ENCODE data around the gene ELMO1.

ELMO1 gene

GRCh38 chr7:36821617-36822016, 627.0 kb downstream of the ELMO1 start:
- H3K9me3 ChIP-seq (ENCODE audit: control insufficient read depth in 2 of 2, low read length in 2 of 2): no peaks in the 10 kb centered on the region

GRCh38 chr7:36820527-36821170, 628.0 kb downstream of the ELMO1 start:
- Histone ChIP-seq H3K9me3 (ENCODE audit: control insufficient read depth in 2 of 2, low read length in 2 of 2) (no peaks in the 10 kb centered on the region), H3K4me3 (ENCODE audit: low read length in 2 of 2) (no peak overlapping the region), H3K27me3 (ENCODE audit: control insufficient read depth in 2 of 2, insufficient read depth in 2 of 2, low read length in 2 of 2) (no peaks in the 10 kb centered on the region), H3K36me3 (ENCODE audit: control insufficient read depth in 2 of 2, insufficient read depth in 2 of 2, low read length in 2 of 2) (no peaks in the 10 kb centered on the region), H3K4me1 (ENCODE audit: control insufficient read depth in 2 of 2, insufficient read depth in 2 of 2, low read length in 2 of 2) (no peaks in the 10 kb centered on the region), H3K27ac (ENCODE audit: low read depth in 2 of 2, low read length in 2 of 2) (no peak overlapping the region), H3K9ac (ENCODE audit: low read depth in 1 of 2, low read length in 2 of 2) (no peak overlapping the region)

More at GRCh38 chr7:36821617-36822016, 627.0 kb downstream of the ELMO1 start:
- no peak overlapping the region for H3K27ac ChIP-seq (ENCODE audit: low read depth in 2 of 2, low read length in 2 of 2)
- no peaks in the 10 kb centered on the region for H3K4me1 ChIP-seq (ENCODE audit: control insufficient read depth in 2 of 2, insufficient read depth in 2 of 2, low read length in 2 of 2)
- no peaks in the 10 kb centered on the region for H3K27me3 ChIP-seq (ENCODE audit: control insufficient read depth in 2 of 2, insufficient read depth in 2 of 2, low read length in 2 of 2)
- no peak overlapping the region for H3K4me3 ChIP-seq (ENCODE audit: low read length in 2 of 2)
- no peaks in the 10 kb centered on the region for H3K36me3 ChIP-seq (ENCODE audit: control insufficient read depth in 2 of 2, insufficient read depth in 2 of 2, low read length in 2 of 2)
- H3K9ac ChIP-seq (ENCODE audit: low read depth in 1 of 2, low read length in 2 of 2): no peak overlapping the region

- Histone ChIP-seq H3K4me1 (ENCODE audit: control insufficient read depth in 2 of 2, insufficient read depth in 2 of 2, low read length in 2 of 2) (no peaks in the 10 kb centered on the region), H3K36me3 (ENCODE audit: control insufficient read depth in 2 of 2, insufficient read depth in 2 of 2, low read length in 2 of 2) (no peaks in the 10 kb centered on the region), H3K4me3 (ENCODE audit: low read length in 2 of 2) (no peak overlapping the region), H3K9ac (ENCODE audit: low read depth in 1 of 2, low read length in 2 of 2) (no peak overlapping the region), H3K27me3 (ENCODE audit: control insufficient read depth in 2 of 2, insufficient read depth in 2 of 2, low read length in 2 of 2) (no peaks in the 10 kb centered on the region), H3K9me3 (ENCODE audit: control insufficient read depth in 2 of 2, low read length in 2 of 2) (no peaks in the 10 kb centered on the region), H3K27ac (ENCODE audit: low read depth in 2 of 2, low read length in 2 of 2) (no peak overlapping the region)
These were observed 629.0 kb downstream of the ELMO1 start for GRCh38 chr7:36819639-36820038.

DNA sequence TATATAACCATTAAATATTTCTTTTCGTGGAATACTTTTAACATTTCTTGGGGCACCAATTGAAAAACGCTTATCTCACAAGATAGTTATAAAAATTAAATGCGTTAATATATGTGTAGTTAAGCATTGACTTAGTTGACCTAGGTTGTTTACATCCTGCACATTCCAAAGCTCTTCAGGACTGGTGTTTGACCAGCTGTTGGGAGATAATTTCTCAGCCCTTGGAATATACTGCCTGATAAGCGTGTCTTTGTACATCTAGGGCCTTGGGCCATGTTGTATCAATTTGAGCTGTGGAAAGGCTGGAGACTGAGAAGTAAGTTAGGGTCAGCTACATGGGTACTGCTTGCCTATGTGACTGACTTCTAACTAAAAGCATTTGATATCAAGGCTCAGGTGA, 634.4 kb downstream of the ELMO1 start:
- Histone ChIP-seq H3K9ac (ENCODE audit: low read depth in 1 of 2, low read length in 2 of 2) (no peak overlapping the region), H3K4me3 (ENCODE audit: low read length in 2 of 2) (no peak overlapping the region), H3K27me3 (ENCODE audit: control insufficient read depth in 2 of 2, insufficient read depth in 2 of 2, low read length in 2 of 2) (no peaks in the 10 kb centered on the region), H3K27ac (ENCODE audit: low read depth in 2 of 2, low read length in 2 of 2) (no peak overlapping the region), H3K4me1 (ENCODE audit: control insufficient read depth in 2 of 2, insufficient read depth in 2 of 2, low read length in 2 of 2) (no peaks in the 10 kb centered on the region), H3K36me3 (ENCODE audit: control insufficient read depth in 2 of 2, insufficient read depth in 2 of 2, low read length in 2 of 2) (no peaks in the 10 kb centered on the region), H3K9me3 (ENCODE audit: control insufficient read depth in 2 of 2, low read length in 2 of 2) (no peaks in the 10 kb centered on the region)

GRCh38 chr7:36811807-36812206, 636.9 kb downstream of the ELMO1 start:
- no peaks in the 10 kb centered on the region for H3K4me1 ChIP-seq (ENCODE audit: control insufficient read depth in 2 of 2, insufficient read depth in 2 of 2, low read length in 2 of 2)
- H3K4me3 ChIP-seq (ENCODE audit: low read length in 2 of 2): no peak overlapping the region

DNA sequence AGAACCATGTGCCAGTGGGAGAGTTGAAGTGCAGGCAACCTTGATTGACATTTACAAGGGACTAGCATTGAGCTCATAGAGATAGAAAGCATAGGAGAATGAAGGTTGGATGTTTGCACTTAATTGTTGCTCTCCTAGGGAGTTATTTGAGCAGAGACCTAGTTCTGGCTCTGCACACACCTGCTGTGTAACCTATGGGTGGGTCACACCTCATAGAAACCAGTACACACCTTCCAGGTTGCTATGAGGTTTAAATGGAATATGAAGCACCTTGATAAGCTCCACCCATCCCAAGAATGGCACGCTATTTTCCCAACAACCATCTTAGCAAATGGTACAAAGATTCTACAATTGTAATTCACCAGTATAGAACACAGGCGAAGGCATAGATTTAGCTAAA, 638.2 kb downstream of the ELMO1 start:
- H3K36me3 ChIP-seq (ENCODE audit: control insufficient read depth in 2 of 2, insufficient read depth in 2 of 2, low read length in 2 of 2): no peaks in the 10 kb centered on the region
- no peaks in the 10 kb centered on the region for H3K4me1 ChIP-seq (ENCODE audit: control insufficient read depth in 2 of 2, insufficient read depth in 2 of 2, low read length in 2 of 2)
- H3K4me3 ChIP-seq (ENCODE audit: low read length in 2 of 2): no peak overlapping the region
- no peaks in the 10 kb centered on the region for H3K27me3 ChIP-seq (ENCODE audit: control insufficient read depth in 2 of 2, insufficient read depth in 2 of 2, low read length in 2 of 2)
- H3K9me3 ChIP-seq (ENCODE audit: control insufficient read depth in 2 of 2, low read length in 2 of 2): no peaks in the 10 kb centered on the region
- H3K27ac ChIP-seq (ENCODE audit: low read depth in 2 of 2, low read length in 2 of 2): no peak overlapping the region
- no peak overlapping the region for H3K9ac ChIP-seq (ENCODE audit: low read depth in 1 of 2, low read length in 2 of 2)

More at GRCh38 chr7:36811807-36812206, 636.9 kb downstream of the ELMO1 start:
- Histone ChIP-seq H3K36me3 (ENCODE audit: control insufficient read depth in 2 of 2, insufficient read depth in 2 of 2, low read length in 2 of 2) (no peaks in the 10 kb centered on the region), H3K9ac (ENCODE audit: low read depth in 1 of 2, low read length in 2 of 2) (no peak overlapping the region), H3K27me3 (ENCODE audit: control insufficient read depth in 2 of 2, insufficient read depth in 2 of 2, low read length in 2 of 2) (no peaks in the 10 kb centered on the region), H3K9me3 (ENCODE audit: control insufficient read depth in 2 of 2, low read length in 2 of 2) (no peaks in the 10 kb centered on the region), H3K27ac (ENCODE audit: low read depth in 2 of 2, low read length in 2 of 2) (no peak overlapping the region)

GRCh38 chr7:36810032-36810431, 638.6 kb downstream of the ELMO1 start:
- no peak overlapping the region for H3K4me3 ChIP-seq (ENCODE audit: low read length in 2 of 2)
- H3K36me3 ChIP-seq (ENCODE audit: control insufficient read depth in 2 of 2, insufficient read depth in 2 of 2, low read length in 2 of 2): no peaks in the 10 kb centered on the region
- H3K9ac ChIP-seq (ENCODE audit: low read depth in 1 of 2, low read length in 2 of 2): no peak overlapping the region
- no peaks in the 10 kb centered on the region for H3K9me3 ChIP-seq (ENCODE audit: control insufficient read depth in 2 of 2, low read length in 2 of 2)
- H3K27ac ChIP-seq (ENCODE audit: low read depth in 2 of 2, low read length in 2 of 2): no peak overlapping the region
- H3K27me3 ChIP-seq (ENCODE audit: control insufficient read depth in 2 of 2, insufficient read depth in 2 of 2, low read length in 2 of 2): no peaks in the 10 kb centered on the region
- no peaks in the 10 kb centered on the region for H3K4me1 ChIP-seq (ENCODE audit: control insufficient read depth in 2 of 2, insufficient read depth in 2 of 2, low read length in 2 of 2)

- no peaks in the 10 kb centered on the region for H3K9me3 ChIP-seq (ENCODE audit: control insufficient read depth in 2 of 2, low read length in 2 of 2)
- no peak overlapping the region for H3K9ac ChIP-seq (ENCODE audit: low read depth in 1 of 2, low read length in 2 of 2)
- no peaks in the 10 kb centered on the region for H3K36me3 ChIP-seq (ENCODE audit: control insufficient read depth in 2 of 2, insufficient read depth in 2 of 2, low read length in 2 of 2)
- no peaks in the 10 kb centered on the region for H3K27me3 ChIP-seq (ENCODE audit: control insufficient read depth in 2 of 2, insufficient read depth in 2 of 2, low read length in 2 of 2)
- H3K27ac ChIP-seq (ENCODE audit: low read depth in 2 of 2, low read length in 2 of 2): no peak overlapping the region
- H3K4me1 ChIP-seq (ENCODE audit: control insufficient read depth in 2 of 2, insufficient read depth in 2 of 2, low read length in 2 of 2): no peaks in the 10 kb centered on the region
- H3K4me3 ChIP-seq (ENCODE audit: low read length in 2 of 2): no peak overlapping the region
These were observed 639.2 kb downstream of the ELMO1 start for GRCh38 chr7:36809510-36809909.

GRCh38 chr7:36809086-36809485, 639.6 kb downstream of the ELMO1 start:
- Histone ChIP-seq H3K9me3 (ENCODE audit: control insufficient read depth in 2 of 2, low read length in 2 of 2) (no peaks in the 10 kb centered on the region), H3K36me3 (ENCODE audit: control insufficient read depth in 2 of 2, insufficient read depth in 2 of 2, low read length in 2 of 2) (no peaks in the 10 kb centered on the region), H3K27me3 (ENCODE audit: control insufficient read depth in 2 of 2, insufficient read depth in 2 of 2, low read length in 2 of 2) (no peaks in the 10 kb centered on the region), H3K27ac (ENCODE audit: low read depth in 2 of 2, low read length in 2 of 2) (no peak overlapping the region), H3K4me3 (ENCODE audit: low read length in 2 of 2) (no peak overlapping the region), H3K4me1 (ENCODE audit: control insufficient read depth in 2 of 2, insufficient read depth in 2 of 2, low read length in 2 of 2) (no peaks in the 10 kb centered on the region), H3K9ac (ENCODE audit: low read depth in 1 of 2, low read length in 2 of 2) (no peak overlapping the region)

DNA sequence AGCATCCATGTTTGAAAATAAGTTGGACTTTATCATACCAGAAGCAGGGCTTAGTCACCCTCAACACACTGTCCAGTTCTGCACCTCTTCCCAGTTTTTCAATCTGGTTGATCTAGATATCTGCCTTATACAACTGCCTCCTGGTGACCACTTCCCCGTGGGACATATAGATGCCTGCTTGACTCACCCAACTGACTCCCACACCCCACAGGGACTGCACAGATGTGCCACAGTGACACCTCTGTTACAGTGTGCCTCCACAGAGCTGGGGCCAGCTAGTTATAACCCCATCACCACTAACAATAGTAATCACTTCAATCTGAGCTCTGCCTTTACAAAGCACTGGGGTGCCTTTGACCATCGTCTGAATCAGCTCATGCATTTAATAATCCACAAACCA, 641.8 kb downstream of the ELMO1 start:
- Histone ChIP-seq H3K4me3 (ENCODE audit: low read length in 2 of 2) (no peak overlapping the region), H3K9me3 (ENCODE audit: control insufficient read depth in 2 of 2, low read length in 2 of 2) (no peaks in the 10 kb centered on the region), H3K4me1 (ENCODE audit: control insufficient read depth in 2 of 2, insufficient read depth in 2 of 2, low read length in 2 of 2) (no peaks in the 10 kb centered on the region), H3K36me3 (ENCODE audit: control insufficient read depth in 2 of 2, insufficient read depth in 2 of 2, low read length in 2 of 2) (no peaks in the 10 kb centered on the region), H3K27ac (ENCODE audit: low read depth in 2 of 2, low read length in 2 of 2) (no peak overlapping the region), H3K27me3 (ENCODE audit: control insufficient read depth in 2 of 2, insufficient read depth in 2 of 2, low read length in 2 of 2) (no peaks in the 10 kb centered on the region), H3K9ac (ENCODE audit: low read depth in 1 of 2, low read length in 2 of 2) (no peak overlapping the region)

Measured in mucosa of rectum (tissue), 2 donors.